ENCODE measurements around the gene STAT3. TPM values are rescaled to one million over a fixed set of nuclear protein-coding genes. Genes with fewer than 3 reads are reported as not detected.

Gene STAT3
- total and polyA plus RNA-seq, 2 of the 13 experiments (the other 11 are each of a cell fraction or from before 2014, with no cell fraction given), result 61.8 to 62.4 TPM

DNA sequence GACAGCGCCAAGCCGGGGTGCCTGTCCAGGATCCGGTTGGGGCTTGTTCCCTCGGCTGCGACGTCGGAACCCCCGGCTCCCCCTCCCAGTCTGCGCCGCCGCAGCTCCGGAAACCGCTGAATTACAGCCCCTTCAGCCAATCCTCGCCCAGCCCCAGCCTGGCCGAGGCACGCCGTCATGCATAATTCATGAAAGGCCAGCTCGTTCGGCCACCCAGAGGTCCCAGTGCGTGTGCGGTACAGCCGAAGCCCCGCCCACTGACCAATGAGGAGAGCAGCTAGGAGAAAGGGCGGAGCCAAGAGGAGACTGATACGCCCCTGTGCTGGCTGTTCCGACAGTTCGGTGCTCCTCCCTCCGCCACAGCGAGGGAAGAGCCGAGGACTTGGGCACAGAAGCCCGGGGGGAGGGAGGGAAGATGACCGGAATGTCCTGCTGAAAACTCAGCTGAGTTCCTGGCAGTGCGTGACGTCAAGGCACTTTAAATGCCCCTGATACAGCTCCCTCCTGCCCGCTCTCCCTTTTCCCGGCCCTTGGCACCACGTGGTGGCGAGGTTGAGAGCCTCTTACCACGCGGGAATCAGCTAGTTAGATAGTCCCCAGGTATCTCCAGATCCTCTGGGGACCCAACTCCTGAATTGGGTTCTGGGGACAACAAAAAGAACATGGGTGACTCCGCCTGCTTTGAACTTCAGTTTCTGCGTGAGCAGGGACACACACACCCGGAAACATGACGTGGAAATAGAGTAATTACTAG, at the start of gene STAT3 (continued):
- TF ChIP-seq, protein P1, sequence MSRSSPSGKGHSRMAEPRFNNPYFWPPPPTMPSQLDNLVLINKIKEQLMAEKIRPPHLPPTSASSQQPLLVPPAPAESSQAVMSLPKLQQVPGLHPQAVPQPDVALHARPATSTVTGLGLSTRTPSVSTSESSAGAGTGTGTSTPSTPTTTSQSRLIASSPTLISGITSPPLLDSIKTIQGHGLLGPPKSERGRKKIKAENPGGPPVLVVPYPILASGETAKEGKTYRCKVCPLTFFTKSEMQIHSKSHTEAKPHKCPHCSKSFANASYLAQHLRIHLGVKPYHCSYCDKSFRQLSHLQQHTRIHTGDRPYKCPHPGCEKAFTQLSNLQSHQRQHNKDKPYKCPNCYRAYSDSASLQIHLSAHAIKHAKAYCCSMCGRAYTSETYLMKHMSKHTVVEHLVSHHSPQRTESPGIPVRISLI (CRISPR knock-in tag; IDR thresholded peaks at IDR 0.05; ENCODE audit: borderline replicate concordance), result peak; percentile 76; the same call in 1 of the 2 replicates
- peak; percentile 99 for TF ChIP-seq ZNF605 (CRISPR knock-in tag; IDR thresholded peaks at IDR 0.05)
- peak; percentile 48; the same call in 1 of the 2 replicates for TF ChIP-seq FOXK2 (IDR thresholded peaks at IDR 0.05)
- peak; percentile 100 for TF ChIP-seq SALL2 (CRISPR knock-in tag; IDR thresholded peaks at IDR 0.05)
- TF ChIP-seq FOSL2 (CRISPR knock-in tag; IDR thresholded peaks at IDR 0.05), result peak; percentile 91
- peak; percentile 97 for TF ChIP-seq ZNF235 (CRISPR knock-in tag; IDR thresholded peaks at IDR 0.05; ENCODE audit: borderline replicate concordance)
- peak; percentile 88; the same call in 1 of the 2 replicates for TF ChIP-seq ZNF326 (CRISPR knock-in tag; IDR thresholded peaks at IDR 0.05; ENCODE audit: borderline replicate concordance)
- TF ChIP-seq SAP130 (CRISPR knock-in tag; IDR thresholded peaks at IDR 0.05; ENCODE audit: low read depth), result peak; percentile 100
- TF ChIP-seq, protein P2, sequence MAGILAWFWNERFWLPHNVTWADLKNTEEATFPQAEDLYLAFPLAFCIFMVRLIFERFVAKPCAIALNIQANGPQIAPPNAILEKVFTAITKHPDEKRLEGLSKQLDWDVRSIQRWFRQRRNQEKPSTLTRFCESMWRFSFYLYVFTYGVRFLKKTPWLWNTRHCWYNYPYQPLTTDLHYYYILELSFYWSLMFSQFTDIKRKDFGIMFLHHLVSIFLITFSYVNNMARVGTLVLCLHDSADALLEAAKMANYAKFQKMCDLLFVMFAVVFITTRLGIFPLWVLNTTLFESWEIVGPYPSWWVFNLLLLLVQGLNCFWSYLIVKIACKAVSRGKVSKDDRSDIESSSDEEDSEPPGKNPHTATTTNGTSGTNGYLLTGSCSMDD (CRISPR knock-in tag; IDR thresholded peaks at IDR 0.05), result peak; percentile 62; the same call in 1 of the 2 replicates
- no peak for TF ChIP-seq MAFK (conservative IDR thresholded peaks at IDR 0.05 in 1 of 2, IDR thresholded peaks at IDR 0.05 in 1 of 2; ENCODE audit: low read length in 2 of 2)
- TF ChIP-seq NAIF1 (CRISPR knock-in tag; IDR thresholded peaks at IDR 0.05; ENCODE audit: borderline replicate concordance), result peak; percentile 35; the same call in 1 of the 2 replicates
- TF ChIP-seq, protein P3, sequence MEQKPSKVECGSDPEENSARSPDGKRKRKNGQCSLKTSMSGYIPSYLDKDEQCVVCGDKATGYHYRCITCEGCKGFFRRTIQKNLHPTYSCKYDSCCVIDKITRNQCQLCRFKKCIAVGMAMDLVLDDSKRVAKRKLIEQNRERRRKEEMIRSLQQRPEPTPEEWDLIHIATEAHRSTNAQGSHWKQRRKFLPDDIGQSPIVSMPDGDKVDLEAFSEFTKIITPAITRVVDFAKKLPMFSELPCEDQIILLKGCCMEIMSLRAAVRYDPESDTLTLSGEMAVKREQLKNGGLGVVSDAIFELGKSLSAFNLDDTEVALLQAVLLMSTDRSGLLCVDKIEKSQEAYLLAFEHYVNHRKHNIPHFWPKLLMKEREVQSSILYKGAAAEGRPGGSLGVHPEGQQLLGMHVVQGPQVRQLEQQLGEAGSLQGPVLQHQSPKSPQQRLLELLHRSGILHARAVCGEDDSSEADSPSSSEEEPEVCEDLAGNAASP (CRISPR knock-in tag; IDR thresholded peaks at IDR 0.05; ENCODE audit: borderline replicate concordance), result peak; percentile 95
- TF ChIP-seq, protein P4, sequence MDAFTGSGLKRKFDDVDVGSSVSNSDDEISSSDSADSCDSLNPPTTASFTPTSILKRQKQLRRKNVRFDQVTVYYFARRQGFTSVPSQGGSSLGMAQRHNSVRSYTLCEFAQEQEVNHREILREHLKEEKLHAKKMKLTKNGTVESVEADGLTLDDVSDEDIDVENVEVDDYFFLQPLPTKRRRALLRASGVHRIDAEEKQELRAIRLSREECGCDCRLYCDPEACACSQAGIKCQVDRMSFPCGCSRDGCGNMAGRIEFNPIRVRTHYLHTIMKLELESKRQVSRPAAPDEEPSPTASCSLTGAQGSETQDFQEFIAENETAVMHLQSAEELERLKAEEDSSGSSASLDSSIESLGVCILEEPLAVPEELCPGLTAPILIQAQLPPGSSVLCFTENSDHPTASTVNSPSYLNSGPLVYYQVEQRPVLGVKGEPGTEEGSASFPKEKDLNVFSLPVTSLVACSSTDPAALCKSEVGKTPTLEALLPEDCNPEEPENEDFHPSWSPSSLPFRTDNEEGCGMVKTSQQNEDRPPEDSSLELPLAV (CRISPR knock-in tag; conservative IDR thresholded peaks at IDR 0.05; ENCODE audit: low read depth), result no peak
- TF ChIP-seq, protein P5, sequence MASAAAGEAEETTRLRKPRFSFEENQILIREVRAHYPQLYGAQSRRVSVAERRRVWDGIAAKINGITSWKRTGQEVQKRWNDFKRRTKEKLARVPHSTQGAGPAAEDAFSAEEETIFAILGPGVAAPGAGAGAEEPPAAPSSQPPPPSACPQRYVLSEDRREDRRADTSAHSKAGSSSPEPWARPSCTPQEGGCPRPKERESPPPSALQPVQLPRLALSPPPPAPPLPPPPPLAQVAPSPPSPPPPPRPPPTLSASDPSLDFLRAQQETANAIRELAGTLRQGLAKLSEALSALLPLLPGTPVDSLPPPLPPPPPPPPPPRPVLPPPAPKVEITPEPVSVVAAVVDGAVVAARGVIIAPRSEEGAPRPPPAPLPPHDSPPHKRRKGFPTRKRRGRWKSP (CRISPR knock-in tag; IDR thresholded peaks at IDR 0.05), result peak; percentile 97
- TF ChIP-seq SIN3B (IDR thresholded peaks at IDR 0.05; ENCODE audit: low read length), result peak; percentile 58; the same call in 1 of the 2 replicates
